Activated naive CD8-positive, alpha-beta T cell treated with anti-CD3 and anti-CD28 coated beads, Interleukin-2, amount 50 U/mL, for 24 hours (primary cell): ENCODE measurements around the gene NFKBIZ.

Experiments used
- ATAC-seq: fragments of 150-1000 bp; cut with Tn5 transposase; one replicate; pipeline ENCODE4 v1.10.0; 2021
- DNase-seq: peaks from one replicate; pipeline ENCODE4 v3.0.0; 2021
- H3K27ac Mint-ChIP-seq: one replicate; pipeline ENCODE4 v1.8.0; 2021; ENCODE audit warnings: mild to moderate bottlenecking, mixed read lengths
- H3K27me3 Mint-ChIP-seq: one replicate; pipeline ENCODE4 v1.8.0; 2021; ENCODE audit warnings: mixed read lengths
- H3K36me3 Mint-ChIP-seq: one replicate; pipeline ENCODE4 v1.8.0; 2021; ENCODE audit warnings: low read depth, mixed read lengths
- H3K4me1 Mint-ChIP-seq: one replicate; pipeline ENCODE4 v1.8.0; 2021; ENCODE audit warnings: mixed read lengths
- H3K4me3 Mint-ChIP-seq: one replicate; pipeline ENCODE4 v1.8.0; 2021; ENCODE audit warnings: mild to moderate bottlenecking, moderate library complexity, mixed read lengths
- H3K9me3 Mint-ChIP-seq: one replicate; pipeline ENCODE4 v1.8.0; 2021; ENCODE audit warnings: mixed read lengths

The NFKBIZ gene

DNA sequence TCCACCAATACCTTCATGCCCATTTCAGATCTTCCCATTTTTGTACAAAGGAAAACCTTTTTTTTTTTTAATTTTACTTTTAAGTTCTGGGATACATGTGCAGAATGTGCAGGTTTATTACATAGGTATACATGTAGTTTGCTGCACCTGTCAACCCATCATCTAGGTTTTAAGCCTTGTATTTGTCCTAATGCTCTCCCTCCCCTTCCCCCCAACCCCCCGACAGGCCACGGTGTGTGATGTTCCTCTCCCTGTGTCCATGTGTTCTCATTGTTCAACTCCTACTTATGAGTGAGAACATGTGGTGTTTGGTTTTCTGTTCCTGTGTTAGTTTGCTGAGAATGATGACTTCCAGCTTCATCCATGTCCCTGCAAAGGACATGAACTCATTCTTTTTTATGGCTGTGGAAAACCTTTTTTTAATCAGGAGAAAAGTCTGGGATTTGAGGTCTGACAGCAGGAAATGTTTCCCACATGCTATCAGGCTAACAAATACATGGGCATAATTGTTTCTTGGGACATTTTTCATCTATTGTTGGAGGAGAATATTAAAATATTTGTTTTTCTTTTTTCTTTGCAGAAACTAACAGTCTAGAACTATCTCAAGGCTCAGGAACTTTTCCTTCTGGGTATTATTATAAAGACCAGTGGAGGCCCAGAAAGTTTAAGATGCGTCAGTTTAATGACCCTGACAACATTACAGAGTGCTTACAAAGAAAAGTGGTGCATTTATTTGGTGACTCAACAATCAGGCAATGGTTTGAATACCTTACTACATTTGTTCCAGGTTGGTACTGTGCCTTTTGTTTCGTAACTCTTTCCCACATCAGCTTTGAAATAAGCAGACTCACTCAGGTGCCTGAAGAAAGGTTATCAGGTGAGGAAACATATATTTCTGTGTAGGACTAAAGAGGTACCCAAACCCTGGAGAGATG is 32.8 kb upstream of the NFKBIZ start:
- H3K27me3 Mint-ChIP-seq, result no peaks in the 10 kb centered on the region
- no peak for DNase-seq
- H3K27ac Mint-ChIP-seq, result peak overlapping the region; percentile 34
- H3K4me3 Mint-ChIP-seq, result no peak overlapping the region
- peaks cover 64% of the 10 kb centered on the region for H3K4me1 Mint-ChIP-seq
- H3K36me3 Mint-ChIP-seq, result peaks cover 29% of the 10 kb centered on the region
- no peaks in the 10 kb centered on the region for H3K9me3 Mint-ChIP-seq
- ATAC-seq, result no peak

DNA sequence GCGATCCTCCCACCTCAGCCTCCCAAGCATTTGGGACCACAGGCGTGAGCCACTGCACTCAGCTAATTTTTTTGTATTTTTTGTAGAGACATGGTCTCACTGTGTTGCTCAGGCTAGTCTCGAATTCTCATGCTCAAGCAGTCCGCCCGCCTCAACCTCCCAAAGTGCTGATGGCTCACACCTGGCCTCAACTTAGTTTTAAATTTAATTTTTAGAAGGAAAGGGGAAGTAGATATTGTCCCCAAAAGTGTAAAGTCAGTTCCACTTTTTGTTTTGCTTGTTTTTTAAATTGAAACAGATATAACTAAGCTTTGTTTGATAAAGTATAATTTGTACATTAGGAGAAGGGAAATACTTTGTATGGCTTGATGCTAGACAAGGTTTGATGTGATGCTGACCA is 31.3 kb upstream of the NFKBIZ start:
- ATAC-seq, result no peak
- H3K36me3 Mint-ChIP-seq, result peaks cover 38% of the 10 kb centered on the region
- peaks cover 62% of the 10 kb centered on the region for H3K4me1 Mint-ChIP-seq
- H3K27ac Mint-ChIP-seq, result peak overlapping the region; percentile 49
- no peak overlapping the region for H3K4me3 Mint-ChIP-seq
- no peaks in the 10 kb centered on the region for H3K9me3 Mint-ChIP-seq
- no peak for DNase-seq
- no peaks in the 10 kb centered on the region for H3K27me3 Mint-ChIP-seq

DNA sequence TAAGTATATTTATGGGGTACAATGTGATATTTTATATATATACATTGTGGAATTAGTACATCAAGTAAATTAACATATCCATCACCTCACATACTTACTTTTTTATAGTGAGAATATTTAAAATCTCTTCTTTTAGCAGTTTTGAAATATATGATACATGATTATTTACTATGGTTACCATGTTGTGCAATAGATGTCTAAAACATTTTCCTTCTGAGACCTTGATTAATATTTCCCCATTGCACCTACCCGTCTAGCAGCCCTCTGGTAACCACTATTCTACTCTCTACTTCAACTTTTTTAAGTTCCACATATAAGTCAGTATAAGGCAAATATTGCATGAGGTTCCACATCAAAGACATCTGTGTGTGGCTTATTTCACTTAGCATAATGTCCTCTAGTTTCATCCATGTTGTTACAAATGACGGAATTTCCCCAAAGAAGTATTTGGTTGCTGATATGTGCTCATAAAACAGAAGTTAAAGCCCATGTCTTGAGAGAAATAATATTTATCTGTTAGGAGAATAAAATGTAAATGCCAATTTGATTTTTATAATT is 29.6 kb upstream of the NFKBIZ start:
- Mint-ChIP-seq H3K9me3 (no peaks in the 10 kb centered on the region), H3K27ac (peak overlapping the region; percentile 12), H3K27me3 (no peaks in the 10 kb centered on the region), H3K36me3 (peaks cover 43% of the 10 kb centered on the region), H3K4me1 (peaks cover 60% of the 10 kb centered on the region), H3K4me3 (no peak overlapping the region)
- peak; percentile 75 for ATAC-seq
- DNase-seq, result no peak

DNA sequence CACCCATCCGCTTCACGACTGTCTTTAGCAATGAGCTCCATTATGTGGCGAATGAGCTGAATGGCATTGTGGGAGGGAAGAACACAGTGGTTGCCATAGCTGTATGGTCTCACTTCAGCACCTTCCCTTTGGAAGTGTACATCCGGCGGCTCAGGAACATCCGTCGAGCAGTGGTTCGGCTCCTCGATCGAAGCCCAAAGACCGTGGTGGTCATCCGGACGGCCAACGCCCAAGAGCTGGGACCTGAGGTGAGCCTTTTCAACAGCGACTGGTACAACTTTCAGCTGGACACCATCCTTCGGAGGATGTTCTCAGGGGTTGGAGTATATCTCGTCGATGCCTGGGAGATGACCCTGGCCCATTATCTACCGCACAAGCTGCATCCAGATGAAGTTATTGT is 27.8 kb upstream of the NFKBIZ start:
- Mint-ChIP-seq H3K27me3 (no peaks in the 10 kb centered on the region), H3K4me3 (no peak overlapping the region), H3K36me3 (peaks cover 40% of the 10 kb centered on the region), H3K27ac (no peak overlapping the region), H3K9me3 (no peaks in the 10 kb centered on the region), H3K4me1 (peaks cover 64% of the 10 kb centered on the region)
- DNase-seq (no peak), ATAC-seq (no peak)

DNA sequence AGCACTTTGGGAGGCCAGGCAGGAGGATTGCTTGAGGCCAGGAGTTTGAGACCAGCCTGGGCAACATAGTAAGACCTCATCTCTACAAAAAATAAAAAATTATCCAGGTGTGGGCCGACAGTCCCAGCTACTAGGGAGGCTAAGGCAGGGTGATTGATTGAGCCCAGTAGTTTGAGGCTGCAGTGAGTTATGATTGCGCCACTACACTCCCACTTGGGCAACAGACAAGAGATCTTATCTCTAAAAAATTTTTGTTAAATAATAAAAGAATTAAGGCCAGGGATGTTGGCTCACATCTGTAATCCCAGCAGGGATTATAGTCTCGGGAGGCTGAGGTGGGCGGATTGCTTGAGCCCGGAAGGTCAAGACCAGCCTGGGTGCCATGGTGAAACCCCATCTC is 25.8 kb upstream of the NFKBIZ start:
- Mint-ChIP-seq H3K27ac (peak overlapping the region; percentile 35), H3K27me3 (no peaks in the 10 kb centered on the region), H3K36me3 (peaks cover 30% of the 10 kb centered on the region), H3K4me3 (no peak overlapping the region), H3K9me3 (no peaks in the 10 kb centered on the region), H3K4me1 (peaks cover 63% of the 10 kb centered on the region)
- DNase-seq, result no peak
- no peak for ATAC-seq

DNA sequence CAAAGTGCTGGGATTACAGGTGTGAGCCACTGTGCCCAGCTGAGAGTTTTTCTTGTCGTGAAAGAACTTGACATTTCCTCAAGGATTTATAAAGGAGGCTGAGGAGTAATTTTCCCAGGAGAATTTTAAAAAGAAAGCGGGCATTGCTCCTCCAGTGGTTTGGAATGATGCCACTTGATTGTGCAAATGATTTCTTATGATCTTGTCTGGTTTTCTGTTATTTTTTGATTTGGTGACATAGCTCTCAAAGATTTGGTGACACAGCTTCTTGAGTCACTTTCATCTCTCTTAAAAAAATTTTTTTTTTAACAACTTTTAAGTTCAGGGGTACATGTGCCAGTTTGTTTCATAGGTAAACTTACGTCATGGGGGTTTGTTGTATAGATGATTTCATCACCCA is 24.6 kb upstream of the NFKBIZ start:
- ATAC-seq, result no peak
- H3K27ac Mint-ChIP-seq, result peak overlapping the region; percentile 76
- DNase-seq, result no peak
- no peaks in the 10 kb centered on the region for H3K9me3 Mint-ChIP-seq
- H3K27me3 Mint-ChIP-seq, result no peaks in the 10 kb centered on the region
- H3K4me3 Mint-ChIP-seq, result peak overlapping the region; percentile 20
- peaks cover 67% of the 10 kb centered on the region for H3K4me1 Mint-ChIP-seq
- peaks cover 33% of the 10 kb centered on the region for H3K36me3 Mint-ChIP-seq

DNA sequence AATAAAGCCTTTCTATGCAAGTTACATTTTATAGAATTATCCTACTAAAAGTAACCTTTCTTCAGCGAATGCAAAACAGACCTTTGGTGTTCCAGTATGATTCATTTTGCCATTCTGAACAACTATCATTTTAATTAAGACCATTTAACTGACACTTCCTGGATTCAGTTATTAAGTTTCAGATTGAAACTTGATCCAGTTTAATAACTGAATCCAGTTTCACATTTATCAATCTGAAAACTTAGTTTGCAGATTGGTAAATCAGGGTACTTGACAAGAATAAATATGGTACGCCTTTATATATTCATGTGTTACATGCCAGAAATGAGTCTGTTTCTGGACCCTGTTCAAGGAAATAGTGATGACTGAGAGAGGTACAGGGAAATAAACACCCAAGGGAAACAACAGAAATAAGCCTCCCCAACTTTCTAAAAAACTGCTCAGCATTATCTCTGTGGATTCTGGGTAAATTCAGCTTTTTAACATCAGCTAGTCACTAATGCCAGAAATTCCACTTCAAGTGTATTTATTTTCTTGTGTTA is 23.3 kb upstream of the NFKBIZ start:
- Mint-ChIP-seq H3K4me3 (peak overlapping the region; percentile 53), H3K4me1 (peaks cover 70% of the 10 kb centered on the region), H3K9me3 (no peaks in the 10 kb centered on the region), H3K27ac (peak overlapping the region; percentile 87), H3K36me3 (peaks cover 32% of the 10 kb centered on the region), H3K27me3 (no peaks in the 10 kb centered on the region)
- DNase-seq, result no peak
- no peak for ATAC-seq

DNA sequence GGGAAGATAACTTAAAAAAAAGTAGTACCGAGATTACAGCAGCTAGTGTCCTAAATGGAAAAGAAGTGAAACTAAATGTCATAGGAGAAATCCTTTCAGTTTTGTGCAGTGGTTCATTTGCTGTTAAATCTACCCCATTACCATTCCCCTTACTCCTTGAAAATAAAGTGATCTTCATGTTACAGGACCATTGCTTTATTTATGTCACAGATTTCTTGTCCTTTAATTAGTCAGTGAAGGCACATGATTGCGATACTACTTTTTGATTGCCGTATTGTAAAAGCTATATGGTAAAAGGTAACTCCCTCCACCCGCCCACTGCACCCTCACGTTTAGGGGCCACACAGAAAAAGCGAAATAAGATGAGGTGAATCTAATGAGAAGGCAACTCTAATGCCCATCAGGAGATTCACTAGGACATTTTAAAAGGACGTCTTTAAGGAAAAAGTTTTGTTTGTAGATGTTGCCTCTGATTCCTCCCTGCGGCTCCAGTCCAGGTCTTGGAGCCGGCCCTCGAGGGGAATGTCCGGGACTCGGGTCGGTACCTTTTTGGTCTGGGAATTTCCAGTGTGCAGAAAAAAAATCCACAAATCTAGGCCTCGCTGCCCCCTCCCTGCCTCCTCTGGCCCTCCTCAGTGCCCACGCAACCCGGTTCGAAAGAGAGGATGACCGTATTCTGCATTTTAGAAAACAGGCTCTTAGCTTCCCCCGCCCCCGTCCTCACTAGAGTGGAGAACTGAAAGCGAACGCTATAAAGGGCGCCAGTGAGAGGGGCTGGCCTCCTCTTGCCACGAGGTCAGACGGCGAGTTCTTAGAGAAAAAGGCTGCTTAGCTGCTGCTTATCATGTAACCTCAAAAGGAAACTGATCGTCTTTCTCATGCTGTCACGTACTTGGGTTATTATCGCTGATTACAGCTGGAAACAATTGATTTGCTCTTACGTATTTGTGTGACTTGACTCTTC is 21.8 kb upstream of the NFKBIZ start:
- Mint-ChIP-seq H3K27ac (peak overlapping the region; percentile 99), H3K9me3 (no peaks in the 10 kb centered on the region), H3K36me3 (peaks cover 32% of the 10 kb centered on the region), H3K27me3 (no peaks in the 10 kb centered on the region), H3K4me3 (peak overlapping the region; percentile 98), H3K4me1 (peaks cover 82% of the 10 kb centered on the region)
- ATAC-seq, result peak; percentile 91
- peak; percentile 90 for DNase-seq

DNA sequence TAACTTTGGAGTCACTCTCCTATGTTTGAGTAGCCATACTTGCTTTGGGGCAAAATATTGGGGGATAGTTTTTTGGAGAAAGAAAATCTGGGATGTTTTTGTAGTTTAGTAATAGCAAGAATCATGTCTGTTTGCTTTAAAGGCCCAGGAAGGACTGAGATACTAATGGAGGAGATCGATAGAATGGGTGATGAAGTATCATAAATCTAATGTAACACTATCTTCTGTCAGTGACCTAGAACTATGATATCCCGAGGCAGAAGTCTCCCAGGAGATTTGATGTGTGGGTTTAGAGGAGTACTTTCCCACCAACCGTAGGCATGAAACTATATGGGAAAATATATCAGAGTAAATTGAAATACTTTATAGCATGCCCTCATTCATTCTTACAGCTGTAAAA is 21.0 kb upstream of the NFKBIZ start:
- no peaks in the 10 kb centered on the region for H3K9me3 Mint-ChIP-seq
- ATAC-seq (no peak), DNase-seq (no peak)
- peaks cover 89% of the 10 kb centered on the region for H3K4me1 Mint-ChIP-seq
- H3K4me3 Mint-ChIP-seq, result peak overlapping the region; percentile 98
- no peaks in the 10 kb centered on the region for H3K27me3 Mint-ChIP-seq
- peak overlapping the region; percentile 99 for H3K27ac Mint-ChIP-seq
- peaks cover 39% of the 10 kb centered on the region for H3K36me3 Mint-ChIP-seq

DNA sequence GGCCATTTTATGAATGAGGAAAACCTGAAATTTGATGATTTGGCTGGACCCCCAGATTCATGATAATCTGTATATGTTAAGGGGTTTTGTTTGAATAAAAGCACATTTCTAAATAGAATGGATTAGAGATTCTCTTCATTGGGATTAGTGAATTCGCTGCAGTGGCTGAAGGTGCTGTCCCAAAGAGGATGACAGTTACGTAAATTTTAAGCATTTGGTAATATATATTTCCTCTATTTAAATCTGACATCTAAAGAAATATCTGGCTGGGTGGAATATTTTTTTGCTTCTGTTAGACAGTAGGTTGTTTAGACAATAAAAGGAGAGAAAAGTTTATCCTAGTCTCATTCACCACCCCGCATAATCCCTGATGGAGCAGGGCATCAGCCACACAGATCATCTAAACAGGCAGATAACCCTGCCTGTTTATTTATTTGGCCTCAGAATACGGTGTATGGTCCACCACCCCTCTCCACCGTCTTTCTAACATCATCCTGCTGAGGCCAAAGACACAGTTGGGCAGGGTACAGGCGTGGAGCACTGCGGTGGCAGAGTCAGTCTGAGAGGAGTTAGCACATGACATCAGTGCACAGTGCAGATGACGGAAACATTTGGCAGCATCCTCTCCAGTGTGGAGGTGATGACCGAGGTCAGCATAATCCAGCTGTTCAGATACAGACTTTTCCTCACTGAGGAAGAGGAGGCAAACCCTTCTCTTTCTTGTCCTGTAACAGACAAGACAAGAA is 20.4 kb upstream of the NFKBIZ start:
- Mint-ChIP-seq H3K4me3 (peak overlapping the region; percentile 98), H3K4me1 (peaks cover 91% of the 10 kb centered on the region), H3K36me3 (peaks cover 44% of the 10 kb centered on the region), H3K9me3 (no peaks in the 10 kb centered on the region), H3K27me3 (no peaks in the 10 kb centered on the region), H3K27ac (peak overlapping the region; percentile 99)
- DNase-seq (peak; percentile 58), ATAC-seq (peak; percentile 71)

DNA sequence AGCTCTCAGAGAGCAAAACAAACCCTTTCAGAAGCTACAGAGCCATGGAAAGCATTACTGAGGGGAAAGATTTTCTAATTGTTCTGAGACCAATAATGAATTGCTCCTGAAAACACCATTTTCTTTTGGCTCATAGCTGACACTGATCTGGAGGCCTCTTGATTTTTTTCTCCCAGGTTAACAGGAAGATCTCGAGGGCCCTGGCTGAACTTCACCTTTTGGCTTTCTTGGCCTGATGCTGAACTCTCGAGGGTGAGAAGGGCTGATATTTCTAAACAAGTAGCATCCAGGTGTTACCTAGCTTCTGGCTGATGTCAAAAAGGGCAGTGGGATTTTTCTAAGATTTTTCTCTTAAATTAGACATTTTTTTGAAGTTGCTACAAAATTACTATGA is 19.9 kb upstream of the NFKBIZ start:
- H3K4me3 Mint-ChIP-seq, result peak overlapping the region; percentile 98
- H3K27me3 Mint-ChIP-seq, result no peaks in the 10 kb centered on the region
- H3K4me1 Mint-ChIP-seq, result peaks cover 91% of the 10 kb centered on the region
- no peak for ATAC-seq
- no peaks in the 10 kb centered on the region for H3K9me3 Mint-ChIP-seq
- peaks cover 45% of the 10 kb centered on the region for H3K36me3 Mint-ChIP-seq
- H3K27ac Mint-ChIP-seq, result peak overlapping the region; percentile 99
- no peak for DNase-seq

DNA sequence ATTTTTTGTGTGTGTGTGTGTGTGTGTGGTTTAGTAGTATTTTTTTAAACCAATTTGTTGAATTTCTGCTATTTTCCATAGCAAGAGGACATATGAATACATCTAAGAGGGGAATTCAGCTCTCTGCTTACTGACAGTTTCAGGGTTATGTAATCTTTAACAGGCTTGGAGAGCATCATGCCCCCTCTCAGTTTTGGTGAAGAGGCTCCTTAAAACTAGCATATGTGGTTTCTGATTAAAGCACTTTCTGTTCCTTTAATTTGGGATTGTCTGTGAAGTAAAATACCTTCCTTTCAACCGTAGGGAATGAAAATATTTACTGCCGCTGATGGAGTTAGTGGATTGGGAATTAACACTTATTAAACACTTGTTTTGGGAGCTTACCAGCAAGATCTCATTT is 19.4 kb upstream of the NFKBIZ start:
- Mint-ChIP-seq H3K36me3 (peaks cover 47% of the 10 kb centered on the region), H3K27ac (peak overlapping the region; percentile 99), H3K9me3 (no peaks in the 10 kb centered on the region), H3K4me3 (peak overlapping the region; percentile 98), H3K27me3 (no peaks in the 10 kb centered on the region), H3K4me1 (peaks cover 91% of the 10 kb centered on the region)
- DNase-seq, result no peak
- ATAC-seq, result no peak

DNA sequence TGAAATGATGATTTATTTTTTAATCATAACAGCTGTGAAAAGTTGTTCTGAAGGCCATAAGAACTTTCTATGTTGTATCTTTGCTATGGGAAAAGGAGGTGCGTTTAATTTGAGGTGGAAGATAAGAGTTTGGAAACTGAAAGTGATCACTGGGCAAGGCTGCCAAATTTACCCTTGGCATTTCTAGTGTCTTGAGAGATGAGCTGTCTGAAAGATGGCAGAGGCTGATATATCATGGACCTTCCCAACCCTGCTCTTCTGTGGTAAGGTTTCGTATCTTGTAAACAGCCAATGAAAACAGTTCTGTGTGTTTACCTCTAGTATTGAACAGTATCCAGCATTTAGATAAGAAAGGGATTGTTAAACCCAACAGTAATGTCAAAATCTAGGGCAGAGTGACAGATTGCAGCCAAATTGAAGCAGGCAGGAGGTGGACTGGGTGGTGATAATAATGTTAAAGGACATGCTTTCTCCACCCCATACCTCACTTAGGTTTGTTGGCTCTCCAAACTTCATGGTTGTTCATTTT is 15.8 kb upstream of the NFKBIZ start:
- Mint-ChIP-seq H3K4me3 (peak overlapping the region; percentile 10), H3K27me3 (no peaks in the 10 kb centered on the region)

More for the DNA sequence above, 15.8 kb upstream of the NFKBIZ start:
- Mint-ChIP-seq H3K9me3 (no peaks in the 10 kb centered on the region), H3K36me3 (peaks cover 65% of the 10 kb centered on the region), H3K27ac (peak overlapping the region; percentile 50), H3K4me1 (peaks cover 89% of the 10 kb centered on the region)
- DNase-seq (no peak), ATAC-seq (peak; percentile 53)
